Lung (tissue), 12 donors: ENCODE data around the gene VPS8. TPM values are rescaled to one million over a fixed set of nuclear protein-coding genes. Genes with fewer than 3 reads are reported as not detected.

ENCODE experiments used
- ATAC-seq: fragments of 200-7000 bp; cut with Tn5 transposase; one replicate; pipeline ENCODE4 v1.9.1; 2020; ENCODE audit warnings: moderate number of reproducible peaks; ENCODE audit not compliant: insufficient read depth, low FRiP score
- DNase-seq, 3 donors: peaks; one replicate each; pipeline ENCODE4 v3.0.0-alpha.2; 2013 to 2017
- H3K27ac ChIP-seq, 2 donors: one replicate each; pipeline ENCODE4 v1.5.1; 2013; ENCODE audit warnings: mild to moderate bottlenecking in 2 of 2, moderate library complexity in 2 of 2, control low read depth in 1 of 2, inconsistent platforms in 1 of 2, low read depth in 1 of 2, low read length in 1 of 2
- H3K27me3 ChIP-seq, 3 donors: one replicate each; pipeline ENCODE4 v1.5.1; 2013; ENCODE audit warnings: low read length in 2 of 3; ENCODE audit not compliant: control insufficient read depth in 3 of 3, insufficient read depth in 3 of 3
- H3K36me3 ChIP-seq, 4 donors: one replicate each; pipeline ENCODE4 v1.5.1; 2013; ENCODE audit warnings: low read length in 4 of 4, mild to moderate bottlenecking in 1 of 4, moderate library complexity in 1 of 4; ENCODE audit not compliant: control insufficient read depth in 4 of 4, insufficient read depth in 4 of 4
- H3K4me1 ChIP-seq, 5 donors: one replicate each; pipeline ENCODE4 v1.5.1; 2013; ENCODE audit warnings: low read length in 5 of 5, mild to moderate bottlenecking in 2 of 5, moderate library complexity in 1 of 5; ENCODE audit not compliant: control insufficient read depth in 5 of 5, insufficient read depth in 5 of 5
- H3K4me3 ChIP-seq: one replicate; pipeline ENCODE4 v1.5.1; 2013; ENCODE audit warnings: mild to moderate bottlenecking, control low read depth, moderate library complexity
- H3K9ac ChIP-seq, 2 donors: one replicate each; pipeline ENCODE4 v1.5.1; 2013; ENCODE audit warnings: low read length in 2 of 2, control low read depth in 1 of 2; ENCODE audit not compliant: insufficient read depth in 1 of 2
- H3K9me3 ChIP-seq, 4 donors: one replicate each; pipeline ENCODE4 v1.5.1; 2013; ENCODE audit warnings: low read length in 3 of 4, mild to moderate bottlenecking in 1 of 4, moderate library complexity in 1 of 4; ENCODE audit not compliant: control insufficient read depth in 4 of 4, insufficient read depth in 3 of 4
- CTCF ChIP-seq: IDR thresholded peaks from 2 replicates; pipeline ENCODE4 v1.5.1; 2012; ENCODE audit warnings: mild to moderate bottlenecking; ENCODE audit errors: control extremely low read depth, extremely low read depth
- WGBS, 2 donors: extraction: QIAGEN DNeasy Blood & Tissue Kit; methylation state at CpG; one replicate each; pipeline ENCODE4 v1.1.7; 2013; 5-methylcytosine and 5-hydroxymethylcytosine counted together
- polyA plus RNA-seq, 2 donors: library from polyadenylated mRNA; stranded (reverse); fragments of 200-250 nt; gene quantifications; one replicate each; pipeline ENCODE4 v1.2.1, GENCODE V29; 2013
- total RNA-seq, 2 donors: library from RNA; depleted of rRNA in 1 of 2; stranded (reverse); fragments of >200 nt in 1 of 2; gene quantifications; one replicate each; pipeline ENCODE4 v1.2.1, GENCODE V29; 2014 to 2021
- donor health status: control.
- donor health status: control.
- donor health status: Bipolar disorder and iron deficiency.
- donor health status: healthy.
- donor health status: DM: yes; HTN: yes; CAD: no.

Gene VPS8
- total and polyA plus RNA-seq, 4 donors: 13.9 to 184 (median 38.5) TPM

GRCh38 chr3:184868477-184868876, 56.5 kb downstream of the VPS8 start:
- Histone ChIP-seq H3K36me3 (peaks cover 5 to 19% (median 8%) of the 10 kb centered on the region in 4 donors), H3K27ac (no peak overlapping the region), H3K4me1 (peaks cover 0 to 3% (median 0%) of the 10 kb centered on the region in 5 donors), H3K9ac (no peak overlapping the region), H3K4me3 (no peak overlapping the region), H3K27me3 (no peaks in the 10 kb centered on the region), H3K9me3 (no peaks in the 10 kb centered on the region)
- no peak for TF ChIP-seq CTCF
- 60 to 79% methylated on average over 2 of the region's 2 CpGs for WGBS, 2 donors
- ATAC-seq: no peak
- no peak for DNase-seq

- Histone ChIP-seq H3K27me3 (no peaks in the 10 kb centered on the region), H3K36me3 (peaks cover 0 to 22% (median 7%) of the 10 kb centered on the region in 4 donors), H3K9ac (no peak overlapping the region), H3K4me3 (no peak overlapping the region), H3K4me1 (peaks cover 0 to 3% (median 0%) of the 10 kb centered on the region in 5 donors), H3K9me3 (no peaks in the 10 kb centered on the region), H3K27ac (no peak overlapping the region)
- DNase-seq (no peak), ATAC-seq (no peak)
- 77 to 78% methylated on average over 4 of the region's 4 CpGs for WGBS, 2 donors
- TF ChIP-seq CTCF: no peak
Measured at GRCh38 chr3:184872200-184872599, 60.2 kb downstream of the VPS8 start.

GRCh38 chr3:184873141-184873540, 61.2 kb downstream of the VPS8 start:
- 91 to 94% methylated on average over 1 of the region's 1 CpG for WGBS, 2 donors
- peaks cover 0 to 24% (median 5%) of the 10 kb centered on the region in 4 donors for H3K36me3 ChIP-seq
- TF ChIP-seq CTCF: no peak
- DNase-seq (no peak), ATAC-seq (no peak)
- H3K27ac ChIP-seq: no peak overlapping the region
- peaks cover 0 to 3% (median 0%) of the 10 kb centered on the region in 5 donors for H3K4me1 ChIP-seq
- H3K9me3 ChIP-seq: no peaks in the 10 kb centered on the region
- H3K9ac ChIP-seq: no peak overlapping the region
- H3K27me3 ChIP-seq: no peaks in the 10 kb centered on the region
- H3K4me3 ChIP-seq: no peak overlapping the region
